H9 (cell line): ENCODE data around the gene SUPT7L. TPM values are rescaled to one million over a fixed set of nuclear protein-coding genes. Genes with fewer than 3 reads are reported as not detected.

ENCODE experiments used
- DNase-seq: peaks from one replicate; pipeline ENCODE4 v3.0.0-alpha.2; 2017
- H2AFZ ChIP-seq: one replicate; pipeline ENCODE4 v1.6.1; 2013; ENCODE audit warnings: mild to moderate bottlenecking, low read length, control low read depth, moderate library complexity
- H2AK5ac ChIP-seq: 2 replicates; pipeline ENCODE4 v1.6.1; 2013; ENCODE audit warnings: low read length, control low read depth, mixed read lengths; ENCODE audit not compliant: insufficient read length
- H2BK120ac ChIP-seq: one replicate; pipeline ENCODE4 v1.6.1; 2013; ENCODE audit warnings: low read depth, mild to moderate bottlenecking, low read length, control low read depth, inconsistent platforms; ENCODE audit not compliant: poor library complexity, severe bottlenecking
- H2BK12ac ChIP-seq: 2 replicates; pipeline ENCODE4 v1.6.1; 2013; ENCODE audit warnings: low read length, control low read depth, mixed read lengths, low read depth; ENCODE audit not compliant: insufficient read length
- H2BK15ac ChIP-seq: 2 replicates; pipeline ENCODE4 v1.6.1; 2013; ENCODE audit warnings: low read depth, low read length, control low read depth
- H2BK20ac ChIP-seq: one replicate; pipeline ENCODE4 v1.6.1; 2013; ENCODE audit warnings: low read depth, mild to moderate bottlenecking, low read length, control low read depth, inconsistent platforms; ENCODE audit not compliant: poor library complexity, severe bottlenecking
- H2BK5ac ChIP-seq: 2 replicates; pipeline ENCODE4 v1.6.1; 2013; ENCODE audit warnings: low read length, control low read depth, mixed read lengths; ENCODE audit not compliant: insufficient read length
- H3K14ac ChIP-seq: 2 replicates; pipeline ENCODE4 v1.6.1; 2013; ENCODE audit warnings: low read length, control low read depth; ENCODE audit not compliant: insufficient read depth
- H3K18ac ChIP-seq: 2 replicates; pipeline ENCODE4 v1.6.1; 2013; ENCODE audit warnings: low read depth, mild to moderate bottlenecking, mixed read lengths, low read length, control low read depth; ENCODE audit not compliant: insufficient read length
- H3K23ac ChIP-seq: 2 replicates; pipeline ENCODE4 v1.6.1; 2013; ENCODE audit warnings: low read length, control low read depth, mixed read lengths, low read depth; ENCODE audit not compliant: insufficient read length
- H3K23me2 ChIP-seq: 2 replicates; pipeline ENCODE4 v1.6.1; 2013; ENCODE audit warnings: low read depth, mild to moderate bottlenecking, mixed read lengths, low read length, control low read depth; ENCODE audit not compliant: insufficient read length, poor library complexity, severe bottlenecking
- H3K27ac ChIP-seq: 2 replicates; pipeline ENCODE4 v1.5.1; 2013; ENCODE audit warnings: low read length, control low read depth, mixed read lengths, low read depth; ENCODE audit not compliant: insufficient read length
- H3K27me3 ChIP-seq: 2 replicates; pipeline ENCODE4 v1.6.1; 2013; ENCODE audit warnings: low read length, control low read depth, inconsistent platforms; ENCODE audit not compliant: insufficient read depth
- H3K4ac ChIP-seq: 2 replicates; pipeline ENCODE4 v1.6.1; 2013; ENCODE audit warnings: low read depth, mild to moderate bottlenecking, control low read depth, inconsistent platforms, low read length, moderate library complexity
- H3K4me1 ChIP-seq: 2 replicates; pipeline ENCODE4 v1.6.1; 2013; ENCODE audit warnings: low read length, control low read depth, inconsistent platforms; ENCODE audit not compliant: insufficient read depth
- H3K4me2 ChIP-seq: 2 replicates; pipeline ENCODE4 v1.6.1; 2013; ENCODE audit warnings: low read length, control low read depth, mixed read lengths; ENCODE audit not compliant: insufficient read length, insufficient read depth
- H3K56ac ChIP-seq: 2 replicates; pipeline ENCODE4 v1.6.1; 2013; ENCODE audit warnings: low read depth, mild to moderate bottlenecking, mixed read lengths, low read length, control low read depth; ENCODE audit not compliant: insufficient read length
- H3K79me1 ChIP-seq: 2 replicates; pipeline ENCODE4 v1.6.1; 2013; ENCODE audit warnings: low read depth, mild to moderate bottlenecking, moderate library complexity, low read length, control low read depth, inconsistent platforms; ENCODE audit not compliant: insufficient read depth, poor library complexity, severe bottlenecking
- H3K79me2 ChIP-seq: 2 replicates; pipeline ENCODE4 v1.6.1; 2013; ENCODE audit warnings: low read length, control low read depth, inconsistent platforms; ENCODE audit not compliant: insufficient read depth
- H3K9ac ChIP-seq: 2 replicates; pipeline ENCODE4 v1.6.1; 2013; ENCODE audit warnings: low read length, control low read depth, mixed read lengths; ENCODE audit not compliant: insufficient read length; ENCODE audit errors: extremely low read depth
- H3K9me3 ChIP-seq: one replicate; pipeline ENCODE4 v1.6.1; 2013; ENCODE audit warnings: low read depth, low read length, inconsistent platforms; ENCODE audit not compliant: control insufficient read depth
- H3T11ph ChIP-seq: one replicate; pipeline ENCODE4 v1.6.1; 2013; ENCODE audit warnings: mild to moderate bottlenecking, low read length, control low read depth, inconsistent platforms
- H4K20me1 ChIP-seq: one replicate; pipeline ENCODE4 v1.6.1; 2013; ENCODE audit not compliant: control insufficient read depth, insufficient read length, insufficient read depth
- H4K5ac ChIP-seq: 2 replicates; pipeline ENCODE4 v1.6.1; 2013; ENCODE audit warnings: low read depth, mild to moderate bottlenecking, mixed read lengths, low read length, control low read depth; ENCODE audit not compliant: insufficient read length
- H4K8ac ChIP-seq: replicated peaks from 2 replicates; pipeline ENCODE4 v1.6.1; 2013; ENCODE audit warnings: low read length, control low read depth, mixed read lengths, low read depth; ENCODE audit not compliant: insufficient read length
- H4K91ac ChIP-seq: 2 replicates; pipeline ENCODE4 v1.6.1; 2013; ENCODE audit warnings: low read depth, mild to moderate bottlenecking, moderate library complexity, mixed read lengths, low read length, control low read depth; ENCODE audit not compliant: insufficient read length
- H3K27ac Mint-ChIP-seq, 3 experiments: 2 replicates in 2 of 3; 3 replicates in 1 of 3; pipeline ENCODE4 v1.8.0; 2020 to 2021; ENCODE audit warnings: mixed read lengths in 3 of 3, mild to moderate bottlenecking in 1 of 3, moderate library complexity in 1 of 3
- H3K27me3 Mint-ChIP-seq: 2 replicates; pipeline ENCODE4 v1.8.0; 2021; ENCODE audit warnings: low read depth, mild to moderate bottlenecking, moderate library complexity, mixed read lengths
- H3K36me3 Mint-ChIP-seq, 3 experiments: 2 replicates in 2 of 3; 3 replicates in 1 of 3; pipeline ENCODE4 v1.8.0; 2020 to 2021; ENCODE audit warnings: low read depth in 3 of 3, mixed read lengths in 3 of 3; ENCODE audit not compliant: insufficient read depth in 1 of 3
- H3K4me1 Mint-ChIP-seq, 2 experiments: 2 replicates each; pipeline ENCODE4 v1.8.0; 2020; ENCODE audit warnings: mixed read lengths in 2 of 2
- H3K4me3 Mint-ChIP-seq, 2 experiments: 2 replicates in 1 of 2; 3 replicates in 1 of 2; pipeline ENCODE4 v1.8.0; 2020 to 2021; ENCODE audit warnings: mild to moderate bottlenecking in 2 of 2, mixed read lengths in 2 of 2, moderate library complexity in 1 of 2
- H3K9me3 Mint-ChIP-seq, 2 experiments: 2 replicates in 1 of 2; 3 replicates in 1 of 2; pipeline ENCODE4 v1.8.0; 2020; ENCODE audit warnings: mild to moderate bottlenecking in 2 of 2, mixed read lengths in 2 of 2, moderate library complexity in 1 of 2
- WGBS: extraction: QIAGEN DNeasy Blood & Tissue Kit; methylation state at CpG from one replicate; pipeline ENCODE4 v1.1.7; 2013; ENCODE audit warnings: missing lambda C conversion rate, low lambda C conversion rate, mixed read lengths; ENCODE audit not compliant: insufficient read length; ENCODE audit errors: extremely low coverage; 5-methylcytosine and 5-hydroxymethylcytosine counted together
- total RNA-seq: library from RNA; stranded (reverse); gene quantifications from 2 replicates; pipeline ENCODE4 v1.2.1, GENCODE V29; 2021
- TF ChIP-seq, protein P1 (sequence below): fragments of 200-600 bp; sonication (generic); conservative IDR thresholded peaks from 3 replicates; pipeline ENCODE4 v1.8.0; 2021; ENCODE audit warnings: antibody characterized with exemption, mild to moderate bottlenecking

SUPT7L gene
- total RNA-seq, 1 experiment from 2014 or later, result 30.4 TPM

DNA sequence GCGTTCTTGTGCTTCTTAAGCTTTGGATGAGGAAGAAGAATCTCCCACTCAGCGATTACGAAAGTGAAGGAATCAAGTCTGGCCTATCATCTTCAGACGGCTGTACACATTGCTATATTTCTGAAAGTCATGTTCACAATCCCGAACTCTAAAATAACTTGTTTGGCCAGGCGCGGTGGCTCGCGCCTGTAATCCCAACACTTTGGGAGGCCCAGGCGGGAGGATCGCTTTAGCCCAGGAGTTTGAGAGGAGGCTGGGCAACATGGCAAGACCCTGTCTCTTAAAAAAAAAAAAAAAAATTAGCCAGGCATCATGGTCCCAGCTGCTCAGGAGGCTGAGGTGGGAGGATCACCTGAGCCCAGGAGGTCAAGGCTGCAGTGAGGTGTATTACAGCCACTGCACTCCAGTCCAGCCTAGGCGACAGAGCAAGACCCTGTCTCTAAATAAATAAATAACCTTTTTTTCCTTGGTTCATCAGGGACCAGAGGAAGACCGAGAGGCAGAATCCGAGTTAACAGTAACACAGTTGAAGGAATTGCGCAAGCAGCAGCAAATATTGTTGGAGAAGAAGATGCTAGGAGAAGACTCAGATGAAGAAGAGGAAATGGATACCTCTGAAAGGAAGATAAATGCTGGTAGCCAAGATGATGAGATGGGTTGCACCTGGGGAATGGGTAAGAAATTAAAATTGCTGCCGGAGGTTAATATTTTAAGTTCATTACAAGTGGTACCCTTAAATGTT, 1.4 kb upstream of the SUPT7L start:
- no peak overlapping the region for H2BK15ac ChIP-seq
- H3K27me3 ChIP-seq, result no peaks in the 10 kb centered on the region
- H2BK120ac ChIP-seq, result no peak overlapping the region
- H3K27ac ChIP-seq, result no peak overlapping the region
- H3K23me2 ChIP-seq, result peaks cover 12% of the 10 kb centered on the region
- peak overlapping the region; percentile 75 for H4K5ac ChIP-seq
- H3K79me2 ChIP-seq, result 0 out of 2 replicates have a peak, but pooled peaks cover 2% of the 10 kb centered on the region
- H2BK20ac ChIP-seq, result no peak overlapping the region
- H3K4me1 ChIP-seq, result no peaks in the 10 kb centered on the region; the same call in 1 of the 2 replicates
- H3K9ac ChIP-seq, result peak overlapping the region; percentile 66
- peaks cover 3% of the 10 kb centered on the region for H4K20me1 ChIP-seq
- no peak overlapping the region for H4K91ac ChIP-seq
- no peak overlapping the region for H4K8ac ChIP-seq
- Mint-ChIP-seq H3K4me1 (peaks cover 9 to 18% of the 10 kb centered on the region in 2 experiments), H3K27me3 (no peaks in the 10 kb centered on the region), H3K36me3 (peaks cover 18 to 54% (median 46%) of the 10 kb centered on the region in 3 experiments; a peak in 6 of 7 replicates), H3K27ac (no peak overlapping the region), H3K4me3 (peak overlapping the region; percentile 97 to 98), H3K9me3 (no peaks in the 10 kb centered on the region)
- H3K18ac ChIP-seq, result no peak overlapping the region
- DNase-seq, result no peak
- no CpG with 5 or more reads among the region's 16 CpGs for WGBS
- peaks cover 8% of the 10 kb centered on the region for H3K79me1 ChIP-seq
- no peak overlapping the region for H3K4ac ChIP-seq
- H3K4me2 ChIP-seq, result peak overlapping the region; percentile 70
- H3K14ac ChIP-seq, result no peak overlapping the region
- H2AK5ac ChIP-seq, result no peak overlapping the region
- H2AFZ ChIP-seq, result no peak overlapping the region
- H2BK5ac ChIP-seq, result no peak overlapping the region
- no peak overlapping the region for H3K23ac ChIP-seq
- no peak overlapping the region for H2BK12ac ChIP-seq
- H3K56ac ChIP-seq, result no peak overlapping the region
- TF ChIP-seq, protein P1, sequence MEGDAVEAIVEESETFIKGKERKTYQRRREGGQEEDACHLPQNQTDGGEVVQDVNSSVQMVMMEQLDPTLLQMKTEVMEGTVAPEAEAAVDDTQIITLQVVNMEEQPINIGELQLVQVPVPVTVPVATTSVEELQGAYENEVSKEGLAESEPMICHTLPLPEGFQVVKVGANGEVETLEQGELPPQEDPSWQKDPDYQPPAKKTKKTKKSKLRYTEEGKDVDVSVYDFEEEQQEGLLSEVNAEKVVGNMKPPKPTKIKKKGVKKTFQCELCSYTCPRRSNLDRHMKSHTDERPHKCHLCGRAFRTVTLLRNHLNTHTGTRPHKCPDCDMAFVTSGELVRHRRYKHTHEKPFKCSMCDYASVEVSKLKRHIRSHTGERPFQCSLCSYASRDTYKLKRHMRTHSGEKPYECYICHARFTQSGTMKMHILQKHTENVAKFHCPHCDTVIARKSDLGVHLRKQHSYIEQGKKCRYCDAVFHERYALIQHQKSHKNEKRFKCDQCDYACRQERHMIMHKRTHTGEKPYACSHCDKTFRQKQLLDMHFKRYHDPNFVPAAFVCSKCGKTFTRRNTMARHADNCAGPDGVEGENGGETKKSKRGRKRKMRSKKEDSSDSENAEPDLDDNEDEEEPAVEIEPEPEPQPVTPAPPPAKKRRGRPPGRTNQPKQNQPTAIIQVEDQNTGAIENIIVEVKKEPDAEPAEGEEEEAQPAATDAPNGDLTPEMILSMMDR, result no peak
- H3T11ph ChIP-seq, result no peak overlapping the region
- no peaks in the 10 kb centered on the region for H3K9me3 ChIP-seq
